ENCODE data around the gene FBF1.

The FBF1 gene

GRCh38 chr17:75914643-75915267 lies 26.1 kb downstream of the FBF1 start:
- no peak for DNase-seq

GRCh38 chr17:75913537-75914210 lies 27.2 kb downstream of the FBF1 start:
- no peak for DNase-seq

- no peak for DNase-seq
Observed at GRCh38 chr17:75910699-75911098, 30.1 kb downstream of the FBF1 start.

GRCh38 chr17:75909812-75910274 lies 31.0 kb downstream of the FBF1 start:
- DNase-seq = peak in 1 of 14 donors; percentile 35

- no peak for DNase-seq
Observed at GRCh38 chr17:75909051-75909811, 31.6 kb downstream of the FBF1 start.

- DNase-seq = no peak
Observed at GRCh38 chr17:75908201-75908600, 32.6 kb downstream of the FBF1 start.

- DNase-seq = no peak
Observed at GRCh38 chr17:75906143-75906884, 34.5 kb downstream of the FBF1 start.

GRCh38 chr17:75904749-75905521 lies 35.9 kb downstream of the FBF1 start, which contains the start of gene MRPL38:
Gene MRPL38, minus strand, starts transcription at chr17:75904884. Its CDS starts 9 bp downstream, at chr17:75904875.
- peak; percentile 61 to 98 (median 84) for DNase-seq

- DNase-seq = no peak
Observed at GRCh38 chr17:75902406-75902805, 38.4 kb downstream of the FBF1 start.

- DNase-seq = no peak
Observed at GRCh38 chr17:75901727-75902126, 39.1 kb downstream of the FBF1 start.

- DNase-seq = no peak
Observed at GRCh38 chr17:75900691-75901533, 39.9 kb downstream of the FBF1 start.

GRCh38 chr17:75899767-75900468 lies 40.9 kb downstream of the FBF1 start:
- no peak for DNase-seq

GRCh38 chr17:75899353-75899752 lies 41.5 kb downstream of the FBF1 start:
- DNase-seq = no peak

GRCh38 chr17:75898791-75899190 lies 42.1 kb downstream of the FBF1 start:
- no peak for DNase-seq

GRCh38 chr17:75898065-75898464 lies 42.8 kb downstream of the FBF1 start:
- no peak for DNase-seq

- peak in 7 of 14 donors; percentile 36 to 78 (median 67) for DNase-seq
Observed at GRCh38 chr17:75897160-75898019, 43.5 kb downstream of the FBF1 start.

- peak in 13 of 14 donors; percentile 38 to 87 (median 78) for DNase-seq
Observed at GRCh38 chr17:75896415-75897159, 44.3 kb downstream of the FBF1 start, which contains the start of gene TRIM65. Gene TRIM65, minus strand, starts transcription at chr17:75896951. Its CDS starts 14 bp downstream, at chr17:75896937.

All from C1 segment of cervical spinal cord (tissue), 14 donors.